Measurements from ENCODE around the gene CACNA1F.

The CACNA1F gene

DNA sequence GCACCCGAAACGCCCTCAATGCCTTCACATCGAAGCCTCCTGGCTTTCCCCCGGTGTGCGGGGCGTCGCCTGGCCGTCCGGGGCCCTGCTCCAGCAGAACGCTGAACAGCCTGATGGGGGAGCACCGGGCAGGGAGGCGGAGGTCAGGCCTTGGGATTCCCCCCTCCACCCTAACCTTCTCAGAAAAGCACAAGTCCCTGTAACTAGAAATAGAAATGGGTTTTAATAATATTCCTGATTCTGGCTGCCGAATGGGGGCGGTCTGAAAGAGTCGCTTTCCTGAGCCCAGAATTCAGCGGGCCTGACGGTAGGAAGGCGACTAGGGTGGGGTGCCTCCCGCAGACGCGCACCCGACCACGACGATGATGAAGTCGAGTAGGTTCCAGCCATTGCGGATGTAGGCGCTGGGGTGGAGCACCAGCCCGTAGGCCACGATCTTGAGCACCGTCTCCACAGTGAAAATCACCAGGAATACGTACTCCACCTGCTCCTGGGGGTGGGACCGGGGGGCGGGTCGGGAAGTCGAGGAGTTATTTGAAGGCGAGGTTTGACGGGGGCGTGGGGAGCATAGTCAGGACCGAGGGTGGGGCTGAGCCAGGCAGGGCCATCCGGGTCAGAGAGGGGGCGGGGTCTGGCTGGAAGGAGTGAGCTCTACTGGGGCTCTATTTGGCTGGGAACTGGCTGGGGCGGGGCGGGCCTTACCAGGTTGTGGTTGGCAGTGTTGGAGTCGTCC is 2.5 kb downstream of the CACNA1F start:
- DNase-seq (ENCODE audit: low spot score) = peak; percentile 26

DNA sequence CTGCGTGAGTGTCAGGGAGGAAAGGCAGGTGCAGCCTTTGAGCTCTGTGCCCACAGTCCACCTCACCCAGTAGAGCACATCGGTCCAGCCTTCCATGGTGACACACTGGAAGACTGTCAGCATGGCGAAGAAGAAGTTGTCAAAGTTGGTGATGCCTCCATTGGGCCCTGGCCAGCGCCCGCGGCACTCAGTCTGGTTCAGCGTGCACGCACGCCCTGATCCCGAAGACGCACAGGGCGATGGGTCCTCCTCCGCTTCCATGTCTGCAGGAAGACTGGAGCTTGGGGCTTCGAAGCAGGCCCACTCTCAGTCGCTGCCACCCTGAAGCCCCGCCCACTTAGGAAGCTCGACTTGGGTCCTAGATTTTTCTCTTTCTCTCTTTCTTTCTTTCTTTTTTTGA is 5.0 kb downstream of the CACNA1F start:
- no peak for DNase-seq (ENCODE audit: low spot score)

DNA sequence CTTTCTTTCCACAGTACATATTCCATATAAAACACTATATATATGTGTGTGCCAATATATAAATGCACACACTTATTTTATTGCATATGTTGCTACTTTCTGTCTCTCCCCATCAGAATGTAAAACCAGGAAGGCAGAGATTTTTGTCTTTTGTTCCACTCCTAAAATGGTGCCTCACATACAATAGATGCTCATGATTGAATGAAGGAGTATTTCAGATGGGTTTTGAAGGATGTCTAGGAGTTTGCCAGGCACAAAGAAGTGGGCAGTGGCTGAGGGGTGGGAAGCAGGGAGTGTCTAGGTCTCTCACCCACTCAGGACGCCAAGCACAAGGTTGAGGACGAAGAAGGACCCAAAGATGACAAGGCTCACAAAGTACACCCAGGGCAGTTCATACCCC is 5.4 kb downstream of the CACNA1F start:
- DNase-seq (ENCODE audit: low spot score) = no peak

DNA sequence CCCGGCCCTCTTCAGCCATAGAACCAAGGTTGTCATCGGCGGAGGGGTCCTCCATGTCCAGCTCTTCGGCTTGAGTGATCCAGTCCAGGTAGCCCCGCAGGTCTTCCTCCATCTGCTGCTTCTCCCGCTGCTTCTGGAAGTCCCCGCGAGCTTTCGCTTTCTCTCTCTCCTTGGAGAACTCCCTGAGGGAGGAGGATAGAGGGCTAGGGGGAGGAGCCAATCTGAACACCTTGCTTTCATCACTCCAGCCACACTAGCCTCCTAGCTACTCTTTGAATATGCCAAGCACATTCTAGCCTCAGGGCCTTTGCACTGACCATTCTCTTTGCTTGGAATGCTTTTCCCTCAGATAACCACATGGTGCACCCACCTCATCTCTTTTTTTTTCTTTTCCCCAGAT is 6.2 kb downstream of the CACNA1F start:
- DNase-seq (ENCODE audit: low spot score) = no peak

DNA sequence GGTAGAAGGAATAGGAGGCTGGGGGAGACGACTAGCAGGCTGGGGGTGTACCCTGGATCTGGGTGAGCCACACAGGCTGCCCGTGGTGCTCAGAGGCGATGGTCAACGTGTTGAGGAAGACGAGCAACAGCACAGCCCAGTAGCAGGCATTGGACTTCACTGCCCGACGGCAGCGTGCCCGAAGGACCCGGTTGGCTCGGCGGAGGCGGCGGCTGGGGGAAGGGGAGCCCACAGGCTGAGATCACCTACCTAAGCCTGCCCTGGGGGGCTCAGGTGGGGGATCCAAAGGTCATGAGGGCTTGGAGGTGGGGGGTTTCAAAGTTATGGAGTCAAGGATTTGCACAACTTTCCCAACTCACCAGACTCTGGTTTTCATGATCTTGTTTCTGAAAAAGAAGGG is 7.3 kb downstream of the CACNA1F start:
- no peak for DNase-seq (ENCODE audit: low spot score)

DNA sequence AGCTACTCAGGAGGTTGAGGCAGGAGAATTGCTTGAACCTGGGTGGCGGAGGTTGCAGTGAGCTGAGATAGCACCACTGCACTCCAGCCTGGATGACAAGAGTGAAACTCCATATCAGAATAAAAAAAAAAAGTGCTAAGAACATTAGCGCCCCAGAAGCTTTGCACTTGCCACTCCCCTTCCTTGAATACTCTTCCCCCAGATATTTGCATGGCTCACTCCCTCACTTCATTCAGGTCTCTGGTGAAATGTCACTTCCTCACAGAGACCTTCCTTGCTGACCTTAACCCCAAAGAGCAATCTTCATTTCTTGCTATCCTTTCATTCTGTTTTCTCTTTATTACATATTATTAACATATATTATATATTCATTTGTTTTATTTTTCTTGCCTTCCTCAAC is 11.3 kb downstream of the CACNA1F start:
- DNase-seq (ENCODE audit: low spot score) = no peak

DNA sequence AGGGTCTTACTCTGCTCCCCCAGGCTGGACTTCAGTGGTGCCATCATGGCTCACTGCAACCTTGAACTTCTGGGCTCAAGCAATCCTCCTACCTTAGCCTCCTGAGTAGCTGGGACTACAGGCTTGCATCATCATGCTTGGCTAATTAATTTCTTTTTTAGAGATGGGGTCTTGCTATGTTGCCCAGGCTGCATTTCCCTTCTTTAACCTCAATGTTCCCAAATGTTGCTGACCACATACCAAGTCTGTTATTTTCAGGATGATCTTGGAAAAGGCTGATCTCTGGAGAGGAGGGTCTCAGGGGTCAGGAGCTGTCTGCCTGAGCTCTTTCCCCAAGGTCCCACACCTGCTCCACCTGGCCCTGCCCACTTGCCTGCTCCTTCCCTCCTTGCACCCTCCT is 13.0 kb downstream of the CACNA1F start:
- DNase-seq (ENCODE audit: low spot score) = no peak

DNA sequence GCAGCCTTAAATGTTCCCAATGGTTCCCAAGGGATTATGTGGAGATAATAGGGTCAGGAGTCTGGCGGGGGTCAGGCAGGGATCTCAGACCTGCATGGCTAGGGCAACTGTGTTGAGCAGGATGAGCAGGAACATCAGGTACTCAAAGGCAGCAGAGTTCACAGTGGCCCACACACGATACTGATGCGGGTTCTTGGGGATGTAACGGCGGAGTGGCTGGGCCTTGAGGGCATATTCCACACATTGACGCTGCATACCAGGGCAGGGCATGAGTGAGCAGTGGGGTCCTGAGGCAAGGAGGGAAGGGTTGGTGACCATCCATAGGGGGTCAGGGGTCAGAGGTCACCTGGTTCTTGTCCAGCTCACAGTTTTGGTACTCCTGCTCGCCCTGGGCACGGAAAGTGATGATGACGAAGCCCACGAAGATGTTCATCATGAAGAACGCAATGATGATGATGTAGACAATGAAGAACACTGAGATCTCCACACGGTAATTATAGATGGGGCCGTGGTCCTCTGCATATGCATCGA is 18.1 kb downstream of the CACNA1F start:
- no peak for DNase-seq (ENCODE audit: low spot score)

DNA sequence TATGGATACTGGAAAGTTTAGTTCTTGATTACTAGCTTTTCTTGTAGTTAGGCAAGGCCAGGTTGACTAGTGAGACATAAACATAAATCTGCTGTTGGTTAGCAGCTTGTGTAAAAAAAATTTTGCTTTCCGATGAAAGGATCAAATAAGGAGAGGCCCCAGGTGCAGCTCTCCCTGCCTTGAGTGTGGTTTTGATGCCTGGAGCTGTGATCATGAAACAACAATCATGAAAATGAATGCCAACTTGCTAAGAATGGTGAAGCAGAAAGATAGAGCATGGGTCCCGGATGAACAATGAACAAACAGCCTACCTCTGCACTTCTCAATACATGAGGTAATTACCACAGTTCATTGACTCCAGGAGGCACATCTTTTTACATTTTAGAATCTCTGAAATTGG is 18.7 kb downstream of the CACNA1F start:
- DNase-seq (ENCODE audit: low spot score) = no peak

DNA sequence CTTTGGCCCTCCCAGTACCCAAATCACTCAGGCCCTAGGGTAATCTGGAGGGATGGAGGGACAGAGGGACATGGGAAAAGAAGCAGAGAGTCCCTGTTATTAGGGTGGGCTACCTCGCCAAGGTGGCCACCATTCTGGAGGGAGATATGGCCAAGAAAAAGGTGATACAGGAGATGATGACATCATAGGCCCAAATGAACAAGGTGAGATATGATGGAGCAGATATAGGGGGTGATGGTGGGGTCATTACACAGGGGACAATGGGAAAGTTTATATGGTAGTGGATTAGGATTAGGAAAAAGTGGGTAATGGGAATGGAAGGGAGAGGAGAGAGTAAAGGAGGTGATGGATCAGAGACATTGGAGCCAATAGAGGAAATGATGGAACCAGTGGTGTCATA is 20.3 kb downstream of the CACNA1F start:
- no peak for DNase-seq (ENCODE audit: low spot score)

DNA sequence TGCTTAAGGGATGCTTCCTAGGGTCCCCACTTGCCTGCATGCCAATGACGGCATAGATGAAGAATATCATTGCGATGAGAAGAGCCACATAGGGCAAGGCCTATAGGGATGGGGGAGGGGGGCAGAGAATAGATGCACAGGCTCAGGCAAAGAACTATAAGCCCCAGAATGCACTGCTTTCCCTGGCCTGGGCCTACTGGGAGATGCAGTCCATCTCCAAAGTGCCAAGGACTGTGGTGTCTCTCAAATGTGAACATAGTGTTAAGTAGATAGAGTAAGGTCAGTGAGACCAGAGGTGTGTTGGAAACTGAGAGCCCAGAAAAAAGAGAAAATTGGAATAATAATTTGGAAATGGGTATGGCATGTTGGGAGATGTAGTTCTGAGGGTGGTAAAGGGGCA is 20.9 kb downstream of the CACNA1F start:
- DNase-seq (ENCODE audit: low spot score) = no peak

DNA sequence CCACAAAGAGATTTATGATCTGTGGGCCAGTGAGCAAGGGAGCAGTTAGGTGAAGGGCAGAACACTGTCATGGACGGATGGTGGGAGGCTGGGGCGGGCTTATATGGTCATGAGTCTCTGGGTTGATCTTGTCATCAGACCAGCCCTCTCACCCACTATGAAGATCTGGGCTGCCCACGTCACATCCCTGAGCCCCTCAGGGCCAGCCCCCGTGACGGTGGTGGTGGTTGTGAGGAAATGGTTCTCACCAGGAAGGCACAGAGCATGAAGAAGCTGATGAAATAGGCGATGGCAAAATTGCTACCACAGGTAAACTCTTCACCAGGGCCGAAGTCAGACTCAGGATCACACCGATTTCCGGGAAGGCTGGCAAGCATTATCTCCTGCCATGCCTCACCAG is 22.1 kb downstream of the CACNA1F start:
- no peak for DNase-seq (ENCODE audit: low spot score)

DNA sequence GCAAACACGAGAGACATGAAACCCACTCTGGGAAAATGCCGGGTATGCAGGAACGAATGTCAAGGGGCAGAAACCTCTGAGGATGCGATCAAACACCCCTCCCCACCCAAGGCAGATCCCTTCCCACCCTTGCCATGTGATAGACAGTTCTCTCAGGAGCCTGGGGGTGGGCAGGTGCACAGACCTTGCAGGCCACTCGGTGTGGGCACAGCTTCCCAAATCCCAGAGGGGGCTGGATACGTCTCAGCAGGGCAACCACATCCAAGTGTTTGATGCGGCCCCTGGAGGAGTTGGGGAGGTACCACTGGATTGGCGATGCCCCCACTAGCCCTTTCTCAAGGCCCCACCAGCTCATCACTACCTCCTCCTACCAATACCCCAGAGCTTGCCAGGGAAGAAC is 22.7 kb downstream of the CACNA1F start:
- DNase-seq (ENCODE audit: low spot score) = no peak

DNA sequence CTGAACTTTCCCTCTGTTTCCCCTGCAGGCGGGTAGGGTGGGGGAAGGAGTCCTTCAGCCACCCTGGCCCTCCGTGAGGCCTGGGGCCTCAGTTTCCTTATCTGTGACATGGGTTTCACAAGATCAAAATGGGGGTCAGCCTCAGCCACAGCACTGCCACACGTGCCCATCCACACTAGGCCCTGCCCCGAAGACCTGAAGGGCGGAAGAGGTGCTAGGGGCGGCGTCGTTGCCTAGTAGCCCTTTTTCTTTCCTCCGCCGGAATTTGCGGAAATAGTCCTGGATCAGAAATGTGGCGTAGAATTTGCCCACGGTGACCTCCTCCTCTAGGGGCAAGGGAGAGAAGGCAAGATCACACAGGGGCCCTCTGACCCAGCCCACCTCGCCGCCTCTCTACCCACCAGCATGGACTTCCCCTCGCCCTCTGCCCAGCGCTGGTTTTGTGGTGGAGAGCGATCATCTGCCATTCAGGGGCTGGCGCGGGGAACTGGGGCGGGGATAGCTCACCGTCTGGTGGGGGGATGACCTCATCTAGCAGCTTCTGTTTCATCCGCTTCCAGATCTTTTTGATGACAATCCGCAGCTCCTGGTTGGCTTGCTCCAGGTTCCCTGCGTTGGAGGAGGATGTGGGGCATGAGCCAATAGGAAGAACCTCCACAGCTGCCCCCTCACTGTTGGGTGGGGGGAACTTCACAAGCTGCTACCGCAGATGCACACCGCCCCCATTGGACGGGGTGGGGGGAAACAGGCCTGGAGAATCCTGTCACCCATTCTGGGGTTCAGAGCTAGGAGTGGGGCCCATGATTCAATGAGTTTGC is 23.5 kb downstream of the CACNA1F start:
- DNase-seq (ENCODE audit: low spot score) = no peak

DNA sequence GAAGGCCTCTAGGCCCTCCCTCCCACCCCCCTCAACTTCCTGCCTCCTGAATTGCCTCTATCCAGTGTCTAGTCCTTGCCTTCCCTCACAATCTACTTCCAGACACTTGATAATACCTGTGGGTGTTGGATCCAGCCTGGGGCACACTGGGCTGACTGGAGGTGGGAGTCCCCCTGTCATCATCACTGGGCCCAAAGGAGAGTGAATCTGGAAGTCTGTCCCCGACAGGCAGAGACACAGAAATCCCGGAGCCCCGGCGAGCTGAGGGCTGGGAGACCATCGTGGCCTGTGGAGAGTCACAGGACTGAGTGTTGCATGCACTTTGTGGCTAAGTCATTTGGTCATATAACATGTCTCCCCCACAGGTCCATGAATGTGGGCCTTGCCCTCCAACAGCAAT is 24.7 kb downstream of the CACNA1F start:
- no peak for DNase-seq (ENCODE audit: low spot score)

DNA sequence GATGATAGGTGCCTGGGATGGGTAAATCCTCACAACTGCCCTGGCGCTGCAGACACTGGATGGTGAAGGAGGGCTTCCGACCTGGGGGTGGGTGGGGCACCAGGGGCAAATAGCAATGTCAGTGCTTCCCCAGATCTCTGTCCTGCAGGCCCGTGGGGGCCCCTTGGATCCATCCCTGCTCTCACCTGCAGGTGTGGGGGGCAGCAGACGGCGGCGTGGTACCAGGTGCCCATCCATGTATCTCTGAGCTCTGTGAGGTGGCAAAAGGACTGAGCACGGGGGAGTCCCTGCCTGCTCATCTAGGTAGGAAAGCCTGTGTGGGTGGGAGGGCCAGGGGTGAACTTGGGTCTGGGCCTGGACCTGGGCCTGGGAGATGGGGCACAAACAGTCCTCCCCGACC is 26.6 kb downstream of the CACNA1F start:
- no peak for DNase-seq (ENCODE audit: low spot score)

DNA sequence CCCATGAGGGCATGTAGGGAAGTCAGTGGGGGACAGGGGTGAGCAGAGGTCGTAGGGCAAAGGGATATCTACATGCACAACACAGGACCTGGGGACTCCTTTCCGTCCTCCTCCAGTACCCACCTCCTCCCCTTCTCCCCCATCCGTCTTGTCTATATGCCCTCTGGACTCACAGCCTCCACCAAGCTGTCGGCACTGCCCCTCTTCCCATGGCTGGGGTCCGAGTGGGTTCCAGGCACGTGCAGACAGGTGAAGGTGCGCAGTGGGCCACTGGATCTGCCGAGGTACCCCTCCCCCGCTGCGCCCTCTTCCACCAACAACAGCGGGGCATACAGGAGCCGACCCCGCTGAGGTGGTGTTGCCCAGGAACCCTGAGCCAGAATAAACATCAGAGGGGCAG is 27.7 kb downstream of the CACNA1F start:
- DNase-seq (ENCODE audit: low spot score) = no peak

DNA sequence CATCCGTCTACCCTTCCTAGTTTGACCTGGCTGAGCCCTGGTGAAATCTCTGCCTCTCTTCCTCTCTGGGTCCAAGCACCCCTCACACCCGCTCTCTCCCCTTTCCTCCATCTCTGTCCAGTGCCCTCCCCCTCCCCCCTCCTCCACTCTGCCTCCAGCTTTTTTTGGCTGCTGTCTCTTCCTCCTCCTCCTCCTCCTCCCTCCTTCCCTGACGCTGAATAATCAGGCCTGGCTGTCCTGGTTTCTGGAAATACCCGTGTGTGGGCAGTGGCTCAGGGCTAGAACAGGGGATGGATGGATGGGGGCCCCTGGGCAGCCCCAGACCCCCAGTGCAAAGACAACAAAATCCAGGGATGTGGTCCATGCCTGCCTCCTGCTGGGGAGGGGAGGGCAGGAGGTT is 28.4 kb downstream of the CACNA1F start:
- no peak for DNase-seq (ENCODE audit: low spot score)

DNA sequence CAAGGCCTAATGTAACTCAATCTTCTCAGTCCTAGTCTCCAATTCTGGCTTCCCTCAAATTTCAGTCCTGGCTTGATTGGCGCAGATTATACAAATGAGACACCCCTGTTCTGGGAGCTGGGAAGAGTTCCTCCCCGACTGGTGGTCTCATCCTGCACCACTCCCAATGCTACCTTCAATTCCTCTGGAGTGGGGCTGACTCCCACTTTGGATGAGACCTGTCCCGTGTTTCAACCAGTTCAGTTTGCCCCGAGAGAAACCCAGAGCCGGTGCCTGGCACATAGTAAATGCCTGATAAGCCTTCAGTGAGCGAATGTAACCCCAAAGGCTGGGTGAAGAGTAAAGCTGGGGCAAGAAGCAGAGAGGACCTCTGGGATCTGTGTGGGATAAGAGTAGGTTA is 29.1 kb downstream of the CACNA1F start:
- DNase-seq (ENCODE audit: low spot score) = no peak

DNA sequence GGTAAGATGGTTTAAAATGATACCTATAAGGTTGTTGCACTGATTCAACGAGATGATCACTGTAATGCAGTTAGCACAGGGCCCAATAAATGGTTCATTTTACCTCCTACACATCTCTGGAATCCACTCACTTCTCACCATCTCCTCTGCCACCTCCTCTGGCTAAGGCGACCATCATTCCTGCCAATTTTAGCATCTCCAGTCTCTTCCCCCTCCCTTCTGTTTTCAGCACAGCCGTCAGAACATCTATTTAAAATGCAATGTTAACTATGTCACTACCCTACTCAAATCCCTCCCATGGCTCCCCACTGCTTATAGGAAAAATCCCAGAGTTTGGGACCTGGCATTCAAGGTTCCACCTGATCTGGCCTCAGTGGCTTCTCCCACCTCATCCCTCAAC is 29.6 kb downstream of the CACNA1F start:
- no peak for DNase-seq (ENCODE audit: low spot score)

DNA sequence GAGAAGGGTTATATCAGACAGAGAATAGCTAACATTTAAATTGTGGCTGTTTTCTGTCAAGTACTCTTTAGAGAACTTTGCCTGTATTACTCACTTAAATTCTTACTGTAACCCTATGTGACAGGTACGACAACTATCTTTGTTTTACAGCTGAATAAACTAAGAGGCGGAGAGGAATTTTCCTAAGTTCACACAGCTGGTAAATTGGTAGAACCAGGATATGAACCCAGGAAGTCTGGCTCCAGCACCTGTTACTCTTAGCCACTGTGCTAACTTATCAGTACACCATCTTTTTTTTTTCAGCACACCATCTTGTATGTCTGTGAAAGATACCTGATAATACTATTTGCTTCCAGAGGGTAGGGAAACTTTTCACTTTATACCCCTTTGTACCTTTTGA is 31.1 kb downstream of the CACNA1F start:
- DNase-seq (ENCODE audit: low spot score) = no peak

DNA sequence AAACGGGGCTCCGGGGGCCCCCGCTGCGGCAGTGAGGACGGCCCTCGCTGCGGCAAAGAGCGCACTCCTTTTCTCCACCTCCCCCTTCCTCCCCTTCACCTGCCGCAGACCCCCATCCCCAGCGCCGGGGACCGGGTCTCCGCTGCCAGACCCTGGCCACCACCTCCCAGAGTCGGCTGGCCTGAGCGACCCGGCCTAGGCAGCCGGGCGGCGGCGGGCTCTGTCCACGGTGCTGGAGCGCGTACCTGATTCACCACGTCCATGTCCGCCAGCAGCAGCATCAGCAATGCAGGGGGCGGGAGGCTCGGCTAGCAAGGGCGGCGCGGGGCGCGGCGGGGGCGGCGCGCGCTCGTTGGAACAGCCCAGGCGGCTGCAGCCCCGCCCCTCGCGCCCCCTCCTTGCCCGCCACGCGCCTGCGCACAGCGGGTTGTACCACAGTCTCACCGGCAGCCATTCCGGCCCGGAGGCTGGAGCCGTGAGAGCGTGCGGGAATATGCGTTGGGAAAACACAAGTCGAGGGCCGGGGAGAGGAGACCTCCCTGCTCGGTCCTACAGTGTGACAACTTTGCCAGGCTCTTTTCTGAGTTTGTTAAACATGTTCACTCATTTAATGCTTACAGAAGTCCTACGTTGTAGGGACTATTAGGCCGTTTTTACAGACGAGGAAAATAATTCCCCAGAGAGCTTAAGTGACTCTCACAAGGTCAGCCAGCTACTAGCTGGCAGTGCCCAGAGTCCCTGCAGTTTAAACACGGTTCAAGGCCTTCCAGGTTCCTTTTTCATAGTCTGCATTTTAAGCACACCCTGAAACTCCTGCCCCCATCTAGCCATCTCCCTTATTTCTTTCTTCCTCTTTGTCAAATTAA is 33.0 kb downstream of the CACNA1F start, which contains the start of gene SYP:
Gene SYP, minus strand, starts transcription at position 288 of the 866 bp plus-strand sequence. Its CDS starts 7 bp downstream, at position 281.
- peak; percentile 72 for DNase-seq (ENCODE audit: low spot score)

DNA sequence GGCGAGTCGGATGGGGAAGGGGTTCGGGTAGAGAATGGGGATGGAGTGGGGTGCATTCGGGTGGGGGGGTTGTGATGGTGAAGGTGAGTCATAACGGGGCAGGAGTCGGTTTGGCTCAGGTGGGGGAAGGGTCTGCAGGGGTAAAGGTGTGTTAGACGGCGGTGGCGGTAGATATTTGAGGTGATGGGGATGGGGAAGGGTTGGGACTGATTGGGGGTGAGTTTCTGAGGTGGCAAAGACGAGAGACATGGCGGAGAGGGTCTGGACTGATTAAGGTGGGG is 33.9 kb downstream of the CACNA1F start:
- no peak for DNase-seq (ENCODE audit: low spot score)

All from hematopoietic multipotent progenitor cell treated with erythropoietin and hydrocortisone succinate and interleukin-3 and kit ligand, for 15 days (in vitro differentiated cells).